Stimulated activated CD8-positive, alpha-beta memory T cell treated with anti-CD3 and anti-CD28 coated beads, Interleukin-4, amount 100 ng/mL, for 1 hour (primary cell): Measurements from ENCODE around the gene MPP1.

Experiments used
- DNase-seq, 2 donors: peaks; one replicate each; pipeline ENCODE4 v3.0.0-alpha.2; 2020; ENCODE audit warnings: low read depth in 2 of 2, low spot score in 1 of 2

The MPP1 gene

DNA sequence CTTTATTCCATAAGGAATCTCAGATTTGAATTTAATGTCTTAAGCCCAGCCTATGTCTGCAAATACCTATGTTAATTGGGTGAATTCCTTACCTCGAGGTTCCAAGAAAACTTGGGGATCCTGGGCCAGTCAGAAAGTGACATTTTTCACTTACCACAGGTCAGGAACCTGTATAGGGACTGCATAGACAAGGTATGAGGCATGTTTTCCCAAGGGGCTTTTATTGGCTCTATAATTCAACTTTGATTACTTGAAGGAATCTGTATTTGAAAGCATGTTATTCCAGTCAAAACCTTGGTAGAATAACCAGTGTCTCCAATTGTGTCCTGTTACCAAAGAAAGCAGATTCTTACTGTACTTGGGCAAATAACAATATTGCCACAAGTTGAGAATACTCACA, 8.5 kb upstream of the MPP1 start:
- no peak for DNase-seq

DNA sequence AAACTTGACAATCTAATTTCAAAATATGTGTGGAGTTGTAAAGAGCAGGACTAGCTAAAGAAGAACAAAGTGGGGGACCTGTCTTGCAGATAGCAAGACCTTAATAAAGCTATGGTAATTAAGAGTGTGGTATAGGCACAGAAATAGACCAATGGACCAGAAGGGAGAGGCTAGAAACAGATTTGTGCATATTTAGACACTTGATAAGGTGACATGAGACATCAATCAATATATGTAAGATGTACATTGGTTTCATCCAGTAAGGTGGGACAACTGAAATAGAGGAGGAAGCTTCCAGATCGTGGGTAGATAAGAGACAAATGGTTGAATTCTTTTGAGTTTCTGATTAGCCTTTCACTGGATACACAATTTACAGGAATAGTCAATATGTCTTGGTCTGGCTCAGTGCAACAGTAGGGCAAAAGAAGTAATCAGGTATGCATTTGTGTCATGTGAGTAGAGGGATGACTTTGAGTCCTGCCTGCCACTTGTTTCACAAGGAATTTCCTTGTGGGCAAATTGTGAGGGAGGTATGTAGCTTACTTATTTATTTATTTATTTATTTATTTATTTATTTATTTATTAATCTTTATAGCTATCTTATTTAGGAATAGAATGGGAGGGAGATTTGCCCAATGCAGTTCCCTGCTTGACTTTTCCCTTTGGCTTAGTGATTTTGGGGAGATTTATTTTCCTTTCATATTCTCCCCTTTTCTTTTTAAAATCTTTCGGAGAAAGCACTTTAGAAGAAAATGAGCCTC, 7.2 kb upstream of the MPP1 start:
- no peak for DNase-seq

DNA sequence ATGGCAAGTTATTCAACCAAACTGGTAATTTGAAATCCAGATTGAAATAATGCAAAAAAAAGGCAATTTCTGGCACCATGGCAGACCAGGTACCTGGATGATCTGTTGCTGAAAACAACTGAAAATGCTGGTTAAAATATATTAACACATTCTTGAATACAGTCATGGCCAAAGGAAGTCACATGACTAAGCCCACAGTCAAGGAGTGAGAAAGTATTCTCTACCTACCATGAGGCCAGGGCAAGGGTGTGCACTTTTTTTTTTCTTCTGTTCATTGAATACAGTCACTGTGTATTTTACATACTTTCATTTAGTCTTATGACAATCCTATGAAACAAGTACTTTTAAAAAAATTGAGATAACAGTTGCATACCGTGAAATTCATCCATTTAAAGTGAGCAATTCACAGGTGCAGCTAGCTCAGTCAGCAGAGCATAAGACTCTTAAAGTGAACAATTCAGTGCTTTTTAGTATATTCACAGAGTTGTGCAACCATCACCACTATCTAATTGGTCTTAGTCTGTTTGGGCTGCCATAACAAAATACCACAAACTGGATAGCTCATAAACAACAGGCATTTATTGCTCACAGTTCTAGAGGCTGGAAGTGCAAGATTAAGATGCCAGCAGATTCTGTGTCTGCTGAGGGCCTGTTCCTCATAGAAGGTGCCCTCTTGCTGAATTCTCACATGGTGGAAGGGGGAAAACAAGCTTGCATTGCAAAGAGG, 4.8 kb upstream of the MPP1 start:
- no peak for DNase-seq

DNA sequence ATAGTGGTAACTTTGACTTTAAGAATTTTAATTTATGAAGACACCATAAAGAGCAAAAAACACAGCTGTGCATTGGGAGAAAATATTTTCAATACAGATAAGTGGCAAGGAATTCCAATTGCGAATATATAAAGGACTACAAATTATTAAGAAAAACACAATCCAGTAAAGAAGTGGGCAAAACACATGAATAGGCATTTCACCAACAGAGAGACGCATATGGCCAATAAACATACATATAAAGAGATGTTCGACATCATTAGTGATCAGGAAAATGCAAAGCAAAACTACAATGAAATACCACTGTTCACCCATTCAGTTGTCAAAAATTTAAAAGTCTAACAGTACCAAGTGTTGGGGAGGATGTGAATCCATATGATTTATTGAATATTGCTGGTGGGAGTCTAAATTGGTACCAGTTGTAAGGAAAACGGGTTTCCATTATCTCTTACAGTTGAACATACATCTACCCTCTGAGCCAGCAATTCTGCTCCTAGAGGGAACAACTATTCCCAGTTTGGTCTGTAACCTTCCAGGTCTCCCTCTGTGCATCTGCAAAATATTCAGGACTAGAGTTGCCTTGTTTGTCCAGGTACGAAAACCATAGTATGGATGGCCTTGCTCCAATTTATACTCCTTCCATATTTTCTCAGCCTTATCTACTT, 1.7 kb upstream of the MPP1 start:
- DNase-seq: no peak

DNA sequence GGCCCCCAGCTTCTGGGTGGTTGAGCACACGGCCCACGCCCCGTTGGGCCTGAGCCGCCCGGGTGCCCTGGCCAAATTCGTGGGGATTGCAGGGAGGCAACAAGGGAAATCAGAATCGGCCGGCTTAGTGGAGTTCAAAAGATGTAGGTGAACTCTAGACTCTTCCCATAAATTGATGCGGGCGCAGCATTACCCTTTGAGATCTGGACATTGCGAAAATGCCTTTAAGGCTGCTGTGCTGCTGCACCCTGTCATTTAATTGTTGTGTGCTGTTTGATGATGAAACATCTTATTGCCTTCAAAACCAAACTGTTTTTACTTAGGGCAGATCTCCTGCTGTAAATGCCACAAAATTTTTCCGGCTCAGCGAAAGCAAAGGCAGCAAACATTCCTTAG, 409 bp upstream of the MPP1 start:
- no peak for DNase-seq

DNA sequence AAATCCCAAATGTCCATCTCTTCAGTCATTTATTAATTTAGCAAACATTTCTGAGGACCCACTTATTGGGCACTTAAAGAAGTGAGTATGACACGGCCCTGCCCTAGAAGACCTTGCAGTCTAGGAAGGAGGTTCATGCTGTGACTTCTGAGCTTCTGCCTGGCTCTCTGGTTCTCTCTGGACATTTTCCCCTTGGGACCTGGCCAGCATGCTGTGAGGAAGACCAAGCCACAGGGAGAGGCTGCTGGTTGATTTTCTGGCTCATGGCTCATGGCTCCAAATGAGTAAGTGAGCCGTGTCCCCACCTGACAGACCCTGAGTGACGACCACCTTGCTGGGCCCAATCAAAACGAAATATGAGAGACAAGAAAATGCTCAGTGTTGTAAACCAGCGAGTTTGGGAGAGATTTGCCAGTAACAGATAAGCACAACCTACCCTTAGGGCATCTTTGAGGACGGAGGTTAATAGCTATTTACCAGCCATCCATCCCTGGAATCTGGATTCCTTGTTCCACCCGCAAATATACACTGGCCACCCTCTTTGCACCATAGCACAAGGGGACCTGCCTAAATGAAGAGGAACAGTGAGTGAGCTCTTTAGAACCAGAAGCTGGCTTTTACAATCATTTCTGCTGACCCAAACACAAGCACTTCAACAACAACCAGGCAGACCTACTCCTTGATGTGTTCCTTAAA, 876 bp downstream of the MPP1 start:
- no peak for DNase-seq

DNA sequence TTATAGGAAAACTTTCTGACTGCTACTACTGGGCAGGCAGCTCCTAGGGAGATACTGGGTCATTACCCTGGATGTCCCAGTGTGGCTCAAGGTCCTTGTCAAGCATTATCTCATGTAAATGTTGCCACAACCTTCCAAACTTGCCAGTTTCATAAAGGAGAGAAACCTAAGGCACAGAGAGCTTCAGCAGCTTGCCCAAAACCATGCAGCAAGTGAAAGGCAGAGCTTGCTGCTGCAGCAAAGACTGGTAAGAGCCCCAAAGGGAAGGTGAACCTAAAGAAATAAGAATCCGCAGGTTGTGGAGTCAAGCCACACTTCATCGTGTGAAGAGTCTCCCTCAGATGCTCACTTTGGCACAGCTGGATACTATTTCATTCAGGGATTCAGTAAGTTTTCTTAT, 2.3 kb downstream of the MPP1 start:
- DNase-seq: no peak

DNA sequence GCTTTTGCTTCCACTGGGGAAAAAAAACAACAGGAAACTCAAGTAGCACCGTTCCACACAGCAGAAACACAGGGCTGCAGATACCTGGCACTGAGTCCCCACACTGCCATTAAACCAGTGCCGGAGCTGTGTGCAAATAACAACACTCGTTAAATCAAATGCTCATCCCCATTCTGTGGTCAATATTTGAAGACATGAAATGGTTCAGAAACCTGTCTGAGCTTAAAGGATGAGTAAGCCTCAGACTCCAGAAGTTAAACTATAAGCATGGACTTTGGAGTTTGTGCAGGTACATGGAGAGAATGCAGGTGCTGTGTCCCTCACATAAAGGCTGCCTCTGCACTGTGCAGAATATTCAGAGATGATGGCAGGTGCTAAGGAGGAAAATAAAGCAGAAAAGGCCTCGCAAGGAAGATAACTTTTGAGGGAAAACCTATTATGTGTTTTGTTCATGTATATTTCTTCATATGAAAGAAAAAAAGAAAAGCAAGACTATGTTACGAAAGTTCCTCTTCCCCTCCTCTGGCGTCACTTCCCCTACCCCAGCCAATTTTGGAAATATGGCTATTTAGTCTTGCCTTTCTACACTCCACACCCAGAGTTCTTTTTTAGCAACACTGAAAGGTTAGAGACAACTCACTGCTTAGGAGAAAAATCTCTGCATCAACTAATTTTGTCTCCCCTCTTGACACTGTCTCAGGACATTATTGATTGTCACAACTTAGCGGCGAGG, 4.6 kb downstream of the MPP1 start:
- DNase-seq: no peak

DNA sequence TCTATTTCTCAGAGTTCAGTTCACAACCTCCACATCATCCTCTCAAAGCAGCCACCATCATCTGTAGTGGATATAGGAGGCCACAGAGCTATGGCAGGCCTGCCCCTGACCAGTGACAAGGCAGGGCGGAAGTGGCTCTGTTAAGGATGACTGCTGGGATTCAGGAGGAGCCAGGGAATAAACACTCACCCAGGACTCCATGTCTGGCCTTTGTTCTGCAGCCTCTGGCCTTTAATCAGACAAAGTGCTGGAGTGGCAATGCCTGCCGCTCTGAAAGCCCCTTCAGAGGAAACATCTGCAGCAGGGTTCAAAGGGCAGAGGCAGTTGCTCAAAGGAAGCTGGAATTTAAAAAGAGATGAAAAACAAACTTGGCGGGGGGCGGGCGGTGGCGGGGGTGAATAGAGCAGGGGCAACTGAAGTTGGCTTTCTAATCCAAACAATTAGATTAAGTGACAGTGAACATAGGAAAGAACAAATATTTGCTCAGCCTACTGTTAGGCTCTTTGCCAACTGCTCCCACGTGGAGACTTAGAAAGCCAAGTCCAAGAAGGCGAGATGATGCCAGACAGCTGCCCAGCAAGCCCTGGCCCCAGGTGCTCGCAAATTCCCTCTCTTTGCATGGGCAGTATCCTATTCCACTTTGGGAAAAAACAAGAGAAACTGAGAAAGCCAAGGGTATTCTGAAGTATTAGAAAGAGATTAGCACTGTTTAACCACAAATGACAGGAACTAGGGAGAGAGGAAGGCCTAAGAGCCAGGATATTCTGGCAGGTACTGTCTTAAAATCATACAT, 5.5 kb downstream of the MPP1 start:
- no peak for DNase-seq

DNA sequence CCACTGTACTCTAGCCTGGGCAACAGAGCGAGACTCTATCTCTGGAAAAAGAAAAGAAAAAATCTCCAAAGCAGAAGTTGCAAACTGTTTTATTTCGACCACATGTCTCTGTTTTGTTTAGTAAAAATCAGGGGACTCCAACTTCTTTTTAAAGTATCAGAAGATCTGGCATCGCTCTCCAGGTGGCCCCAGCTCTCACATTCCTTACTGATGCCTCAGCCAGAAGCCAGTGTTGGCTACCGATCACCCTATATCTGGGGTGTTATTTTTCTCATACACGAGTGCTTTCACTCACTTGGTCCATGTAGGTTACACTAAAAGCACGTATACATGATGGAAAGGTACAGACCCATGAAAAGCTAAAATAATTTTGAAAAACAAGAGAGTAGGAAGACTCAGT, 8.3 kb downstream of the MPP1 start:
- DNase-seq: no peak

DNA sequence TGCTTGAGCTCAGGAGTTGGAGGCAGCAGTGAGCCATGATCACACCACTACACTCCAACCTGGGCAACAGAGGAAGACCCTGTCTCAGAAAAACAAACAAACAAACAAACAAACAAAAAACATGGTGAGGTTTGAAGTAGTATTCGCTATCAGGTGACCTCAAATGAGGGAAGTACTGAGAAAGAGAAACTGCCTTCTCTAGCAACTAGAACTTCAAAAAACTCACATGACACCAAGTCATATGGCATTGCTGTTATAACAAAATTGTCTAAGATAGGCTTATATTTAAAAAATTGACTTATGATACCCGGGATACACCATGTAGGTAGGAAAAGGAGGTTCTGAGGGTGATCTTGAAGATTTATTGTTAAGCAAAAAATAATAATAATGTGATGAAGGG, 10.3 kb downstream of the MPP1 start:
- no peak for DNase-seq

DNA sequence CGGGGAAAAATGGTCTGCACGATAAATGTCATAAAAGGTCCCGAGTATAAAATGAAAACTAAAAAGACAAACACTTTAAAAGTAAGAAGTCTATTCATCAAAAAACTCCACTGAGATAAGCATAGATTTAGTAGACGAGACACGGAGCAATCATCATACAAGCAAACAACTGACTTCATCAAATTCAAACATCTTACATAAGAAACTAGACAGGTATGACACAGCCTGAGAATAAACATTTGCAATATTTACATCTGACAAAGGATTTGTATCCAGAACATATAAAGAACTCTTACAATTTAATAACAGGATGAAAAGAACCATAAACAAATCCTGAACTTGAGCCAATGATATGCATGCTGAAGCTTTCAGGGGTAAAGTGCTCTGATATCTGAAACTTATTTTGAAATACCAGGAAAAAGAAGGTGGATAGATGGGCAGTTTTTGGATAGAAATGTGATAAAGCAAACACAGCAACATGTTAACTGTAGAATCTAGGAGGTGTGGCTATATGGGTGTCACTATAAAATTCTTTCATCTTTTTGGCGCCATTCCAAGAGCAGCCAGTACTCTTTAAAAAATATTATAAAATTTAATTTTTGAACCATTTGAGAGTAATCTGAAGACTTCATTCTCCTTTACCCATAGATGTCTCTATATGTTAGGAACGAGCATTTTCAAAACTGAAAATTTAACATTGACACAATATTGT, 12.0 kb downstream of the MPP1 start:
- no peak for DNase-seq

DNA sequence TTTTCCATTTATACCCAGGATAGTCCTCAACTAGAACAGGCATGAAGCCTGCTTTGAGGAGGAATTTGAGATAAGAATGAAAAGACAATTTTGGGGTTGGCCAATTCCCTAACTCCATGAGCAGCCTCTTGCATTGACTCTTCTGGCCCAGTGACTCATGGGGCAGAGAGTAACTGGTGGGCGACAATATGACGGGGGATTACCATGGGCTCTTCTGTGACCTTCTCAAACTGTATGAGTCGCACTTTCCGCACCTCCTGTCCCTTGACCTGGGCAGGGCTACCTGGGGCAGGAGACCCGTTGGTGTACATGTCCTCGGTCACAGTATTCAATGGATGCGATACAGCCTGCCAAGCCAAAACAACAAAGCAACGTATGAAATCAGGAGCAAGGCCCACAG, 13.3 kb downstream of the MPP1 start:
- DNase-seq: no peak

DNA sequence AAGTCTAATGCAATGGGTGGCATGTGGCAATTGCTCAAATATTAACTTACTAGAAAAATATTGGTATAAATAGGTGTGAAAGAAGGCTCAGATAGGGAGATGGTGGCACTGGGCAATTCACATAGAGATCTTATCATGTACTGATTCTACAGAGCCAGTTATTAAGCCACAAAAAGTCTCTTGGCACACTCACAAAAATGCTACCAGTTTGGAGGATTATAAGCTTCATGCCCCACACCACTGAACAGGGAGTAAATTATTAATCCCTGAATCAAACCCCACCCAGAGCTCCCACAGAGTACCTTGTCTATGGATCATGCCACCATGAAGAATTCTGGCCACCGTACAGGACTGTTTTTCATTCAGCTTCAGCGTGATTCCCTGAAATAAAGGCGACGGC, 13.8 kb downstream of the MPP1 start:
- DNase-seq: no peak

DNA sequence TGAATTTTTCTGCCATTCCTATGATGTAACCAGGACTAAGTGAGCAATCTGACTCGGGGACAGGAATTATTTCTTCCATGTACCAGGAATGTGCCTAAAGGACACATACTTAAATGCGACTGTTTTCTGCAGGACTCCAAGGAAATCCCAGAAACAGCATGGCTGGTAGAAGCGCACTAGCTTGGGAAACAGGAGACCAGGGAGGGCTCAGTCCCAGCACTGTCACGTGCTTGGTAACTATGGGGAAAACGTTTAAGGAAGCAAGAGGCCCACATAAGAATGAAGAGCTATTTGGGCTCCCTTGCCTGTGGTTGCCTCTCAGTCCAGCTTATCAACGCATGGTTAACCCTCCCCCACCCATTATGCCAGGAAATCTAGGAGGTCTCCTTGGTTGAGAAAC, 19.6 kb downstream of the MPP1 start:
- no peak for DNase-seq

DNA sequence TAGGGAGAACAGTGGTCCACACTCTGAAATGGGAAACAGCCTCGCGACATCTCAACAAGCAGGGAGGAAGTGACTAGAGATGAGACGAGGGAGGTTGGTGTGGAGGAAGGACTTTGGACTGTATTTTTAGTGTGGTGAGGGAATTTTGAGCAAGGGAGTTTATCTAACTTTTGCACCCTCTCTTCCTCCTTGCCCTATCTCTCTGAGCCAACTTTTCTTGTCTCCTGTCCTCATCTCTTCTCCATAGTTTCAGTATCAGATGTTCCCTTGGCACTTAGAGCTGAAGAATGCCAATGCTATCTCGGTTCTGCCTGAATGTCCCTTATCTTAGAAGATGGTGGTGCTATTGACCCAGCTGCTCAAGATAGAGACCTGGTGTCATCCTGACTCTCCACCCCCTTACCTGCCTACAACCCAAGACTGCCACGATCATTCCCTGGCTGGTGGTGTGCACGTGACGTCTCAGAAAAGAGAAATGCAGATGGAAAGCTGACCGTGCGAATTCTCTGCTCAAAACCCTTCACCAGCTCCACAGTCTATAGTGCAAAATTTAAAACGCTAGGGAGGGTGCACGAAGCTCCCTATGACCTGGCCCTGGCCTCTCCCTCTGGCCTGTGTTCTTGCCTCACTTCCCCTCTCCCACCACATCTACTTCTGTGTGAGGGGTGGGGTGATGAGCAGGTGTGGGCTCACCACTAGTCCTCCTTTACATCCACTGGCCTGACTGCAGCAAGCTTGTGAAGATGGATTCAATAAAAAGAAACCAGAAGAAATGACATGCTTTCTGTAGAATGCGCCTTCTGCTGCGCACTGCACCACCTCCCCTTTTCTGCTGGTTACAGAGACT, 20.9 kb downstream of the MPP1 start:
- DNase-seq: no peak

DNA sequence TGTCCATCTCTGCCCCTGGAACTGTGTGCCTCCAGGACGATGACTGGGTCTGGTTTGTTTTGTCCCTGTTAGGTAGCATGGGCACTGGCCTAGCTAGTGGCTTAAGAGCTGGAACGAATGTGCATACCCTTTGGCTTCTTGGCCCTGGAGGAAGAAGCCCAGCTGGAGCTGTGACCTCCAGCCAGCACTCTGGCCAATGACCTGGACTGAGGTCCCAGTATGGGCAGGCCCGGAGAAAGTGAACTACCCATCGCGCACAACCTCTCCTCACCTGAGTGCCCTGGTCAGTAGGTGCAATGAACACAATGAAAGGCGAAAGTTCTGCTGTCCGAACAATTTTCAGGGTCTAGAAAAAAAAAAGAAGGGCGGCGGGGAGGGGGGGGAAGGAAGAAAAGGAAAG, 24.3 kb downstream of the MPP1 start:
- no peak for DNase-seq

DNA sequence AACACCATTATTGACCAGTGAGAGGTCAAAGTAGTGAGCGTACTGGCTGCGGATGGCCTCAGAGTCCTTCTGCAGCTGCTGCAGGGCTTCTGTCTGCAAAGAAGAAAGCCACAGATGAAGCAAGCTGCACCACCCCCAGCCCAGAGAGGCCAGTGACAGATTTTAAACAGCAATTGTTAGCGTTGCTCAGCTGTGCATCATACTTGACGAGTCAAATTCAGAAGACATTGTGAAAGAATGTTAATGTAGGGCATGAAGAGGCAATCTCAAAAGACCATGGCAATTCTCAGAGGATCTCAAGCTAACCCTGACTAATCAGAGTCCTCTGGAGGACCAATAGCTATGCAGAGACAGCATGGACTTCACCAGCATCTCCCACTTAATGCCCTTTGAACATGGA, 26.0 kb downstream of the MPP1 start:
- DNase-seq: no peak

DNA sequence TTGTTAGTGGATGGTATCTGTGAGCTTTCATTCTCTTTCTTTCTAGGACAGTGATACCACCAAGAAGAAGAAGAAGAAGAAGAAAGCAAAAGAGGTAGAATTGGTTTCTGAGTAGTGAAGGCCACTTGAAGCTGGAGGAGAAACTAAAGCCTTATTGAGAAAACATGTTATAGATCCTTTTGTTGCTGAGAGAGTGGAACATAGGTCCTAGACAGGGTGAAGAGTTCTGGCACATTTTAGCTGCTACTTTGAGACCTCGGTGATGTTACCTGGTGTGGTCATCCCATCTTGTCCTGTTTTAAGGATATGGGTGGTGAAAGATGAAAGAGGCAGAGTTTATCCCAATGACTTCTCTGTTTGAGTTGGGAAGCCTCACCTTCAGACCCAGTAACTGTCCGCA, 28.5 kb downstream of the MPP1 start:
- DNase-seq: no peak
